OCI-LY1 (cell line): Measurements from ENCODE around the gene FHIP1A.

ENCODE experiments used
- H2AFZ ChIP-seq: fragments of 200-600 bp; sonication (generic), shearing (Covaris generic); 2 replicates; pipeline ENCODE4 v1.6.0; 2014; ENCODE audit warnings: antibody characterized with exemption, mild to moderate bottlenecking, low read length
- H3F3A ChIP-seq: fragments of 200-600 bp; sonication (generic), shearing (Covaris generic); 2 replicates; pipeline ENCODE4 v1.6.0; 2014; ENCODE audit warnings: mild to moderate bottlenecking, antibody characterized with exemption, low read length, moderate library complexity; ENCODE audit not compliant: insufficient read depth
- H3K27ac ChIP-seq: fragments of 200-600 bp; sonication (generic); 2 replicates; pipeline ENCODE4 v1.5.1; 2014; ENCODE audit warnings: low read length, mixed run types, mild to moderate bottlenecking, low read depth; ENCODE audit not compliant: poor library complexity, severe bottlenecking
- H3K27me3 ChIP-seq: fragments of 200-600 bp; sonication (generic); 2 replicates; pipeline ENCODE4 v1.6.0; 2014; ENCODE audit warnings: antibody characterized with exemption, mild to moderate bottlenecking, low read length, moderate library complexity; ENCODE audit not compliant: insufficient read depth
- H3K36me3 ChIP-seq: fragments of 200-600 bp; sonication (generic); 2 replicates; pipeline ENCODE4 v1.6.1; 2014; ENCODE audit warnings: mild to moderate bottlenecking, antibody characterized with exemption, low read length, moderate library complexity, mixed read lengths; ENCODE audit not compliant: insufficient read depth
- H3K4me1 ChIP-seq: fragments of 200-600 bp; sonication (generic); 2 replicates; pipeline ENCODE4 v1.5.1; 2014; ENCODE audit warnings: mild to moderate bottlenecking, low read length, moderate library complexity; ENCODE audit not compliant: insufficient read depth, severe bottlenecking
- H3K4me2 ChIP-seq: fragments of 200-600 bp; sonication (generic), shearing (Covaris generic); 2 replicates; pipeline ENCODE4 v1.6.1; 2014; ENCODE audit warnings: low read length
- H3K4me3 ChIP-seq: fragments of 200-600 bp; sonication (generic); 2 replicates; pipeline ENCODE4 v1.5.1; 2014; ENCODE audit warnings: low read length, low read depth, mild to moderate bottlenecking, mixed read lengths; ENCODE audit not compliant: poor library complexity, severe bottlenecking
- H3K79me2 ChIP-seq: fragments of 200-600 bp; shearing (Covaris generic); 2 replicates; pipeline ENCODE4 v1.6.1; 2016; ENCODE audit warnings: mixed run types, low read length, mixed read lengths; ENCODE audit not compliant: insufficient read depth
- H3K9ac ChIP-seq: fragments of 200-600 bp; sonication (generic), shearing (Covaris generic); 2 replicates; pipeline ENCODE4 v1.6.1; 2014; ENCODE audit warnings: mild to moderate bottlenecking, low read length, mixed read lengths
- H3K9me2 ChIP-seq: fragments of 200-600 bp; sonication (generic), shearing (Covaris generic); 2 replicates; pipeline ENCODE4 v1.6.1; 2014; ENCODE audit warnings: low read depth, mild to moderate bottlenecking, low read length, mixed read lengths
- H3K9me3 ChIP-seq: fragments of 200-600 bp; shearing (Covaris generic); 2 replicates; pipeline ENCODE4 v1.6.1; 2014; ENCODE audit warnings: low read length, mixed read lengths
- H4K20me1 ChIP-seq: fragments of 200-600 bp; sonication (generic), shearing (Covaris generic); 2 replicates; pipeline ENCODE4 v1.6.0; 2016; ENCODE audit warnings: mild to moderate bottlenecking, low read length; ENCODE audit not compliant: insufficient read depth
- CTCF ChIP-seq: fragments of 200-600 bp; sonication (generic), shearing (Covaris generic); IDR thresholded peaks from 2 replicates; pipeline ENCODE4 v1.5.1; 2017; ENCODE audit warnings: mild to moderate bottlenecking, antibody characterized with exemption, low read length, moderate library complexity, mixed read lengths
- EZH2 ChIP-seq: fragments of 200-600 bp; sonication (generic), shearing (Covaris generic); IDR thresholded peaks from 2 replicates; pipeline ENCODE4 v1.8.0; 2017; ENCODE audit warnings: borderline replicate concordance, mixed run types, mild to moderate bottlenecking, antibody characterized with exemption, low read length, moderate library complexity, mixed read lengths

FHIP1A gene

GRCh38 chr4:151454513-151454912, 45.5 kb downstream of the FHIP1A start:
- H3K27ac ChIP-seq = no peak overlapping the region
- no peaks in the 10 kb centered on the region for H3K27me3 ChIP-seq
- H3K9ac ChIP-seq = no peak overlapping the region
- no peaks in the 10 kb centered on the region for H3K9me2 ChIP-seq
- no peaks in the 10 kb centered on the region for H3K4me1 ChIP-seq
- H3K36me3 ChIP-seq = no peaks in the 10 kb centered on the region
- no peaks in the 10 kb centered on the region for H3K9me3 ChIP-seq
- no peak overlapping the region for H2AFZ ChIP-seq
- TF ChIP-seq CTCF (no peak), EZH2 (no peak)
- no peaks in the 10 kb centered on the region for H4K20me1 ChIP-seq
- no peaks in the 10 kb centered on the region for H3F3A ChIP-seq
- no peak overlapping the region for H3K4me3 ChIP-seq
- H3K79me2 ChIP-seq = no peaks in the 10 kb centered on the region
- no peak overlapping the region for H3K4me2 ChIP-seq

GRCh38 chr4:151455212-151455611, 46.2 kb downstream of the FHIP1A start:
- Histone ChIP-seq H3K4me1 (no peaks in the 10 kb centered on the region), H3K27me3 (no peaks in the 10 kb centered on the region), H3K79me2 (no peaks in the 10 kb centered on the region), H3K9ac (no peak overlapping the region), H3F3A (no peaks in the 10 kb centered on the region), H3K27ac (no peak overlapping the region), H3K9me2 (no peaks in the 10 kb centered on the region), H2AFZ (no peak overlapping the region), H3K36me3 (no peaks in the 10 kb centered on the region), H3K9me3 (no peaks in the 10 kb centered on the region), H4K20me1 (no peaks in the 10 kb centered on the region), H3K4me3 (no peak overlapping the region), H3K4me2 (no peak overlapping the region)
- no peak for TF ChIP-seq EZH2
- no peak for TF ChIP-seq CTCF

- Histone ChIP-seq H3K4me2 (no peak overlapping the region), H3K27ac (no peak overlapping the region), H3F3A (no peaks in the 10 kb centered on the region), H3K79me2 (no peaks in the 10 kb centered on the region), H3K4me3 (no peak overlapping the region), H2AFZ (no peak overlapping the region), H3K9me3 (no peaks in the 10 kb centered on the region), H3K9ac (no peak overlapping the region), H4K20me1 (no peaks in the 10 kb centered on the region), H3K9me2 (no peaks in the 10 kb centered on the region), H3K36me3 (no peaks in the 10 kb centered on the region), H3K4me1 (no peaks in the 10 kb centered on the region), H3K27me3 (no peaks in the 10 kb centered on the region)
- no peak for TF ChIP-seq CTCF
- TF ChIP-seq EZH2 = no peak
These were observed 49.2 kb downstream of the FHIP1A start for GRCh38 chr4:151458148-151458547.
